MM.1S (cell line): ENCODE measurements around the gene AADAT.

ENCODE experiments used
- DNase-seq: peaks from one replicate; pipeline ENCODE4 v3.0.0-alpha.2; 2015
- H2AFZ ChIP-seq: fragments of 300-600 bp; sonication (generic); 2 replicates; pipeline ENCODE4 v1.6.0; 2016; ENCODE audit warnings: antibody characterized with exemption, low read length
- H3F3A ChIP-seq: fragments of 300-600 bp; sonication (generic); 2 replicates; pipeline ENCODE4 v1.6.1; 2016; ENCODE audit warnings: mild to moderate bottlenecking, antibody characterized with exemption, low read length, moderate library complexity, mixed read lengths; ENCODE audit not compliant: insufficient read depth
- H3K27ac ChIP-seq: fragments of 300-600 bp; sonication (generic); 2 replicates; pipeline ENCODE4 v1.5.1; 2016; ENCODE audit warnings: mild to moderate bottlenecking, low read length
- H3K27me3 ChIP-seq: fragments of 300-600 bp; sonication (generic); replicated peaks from 2 replicates; pipeline ENCODE4 v1.6.0; 2016; ENCODE audit warnings: low read length; ENCODE audit not compliant: insufficient read depth
- H3K36me3 ChIP-seq: fragments of 300-600 bp; sonication (generic); replicated peaks from 2 replicates; pipeline ENCODE4 v1.6.1; 2016; ENCODE audit warnings: mild to moderate bottlenecking, low read length, mixed read lengths; ENCODE audit not compliant: insufficient read depth
- H3K4me1 ChIP-seq: fragments of 300-600 bp; sonication (generic); 2 replicates; pipeline ENCODE4 v1.6.1; 2016; ENCODE audit warnings: low read length, mixed read lengths
- H3K4me2 ChIP-seq: fragments of 300-600 bp; sonication (generic); 2 replicates; pipeline ENCODE4 v1.6.0; 2016; ENCODE audit warnings: low read depth, low read length
- H3K4me3 ChIP-seq: fragments of 300-600 bp; sonication (generic); 2 replicates; pipeline ENCODE4 v1.5.1; 2016; ENCODE audit warnings: low read length, mixed read lengths
- H3K79me2 ChIP-seq: fragments of 300-600 bp; sonication (generic); 2 replicates; pipeline ENCODE4 v1.6.1; 2016; ENCODE audit warnings: mixed run types, low read length, mixed read lengths
- H3K9ac ChIP-seq: fragments of 300-600 bp; sonication (generic); 2 replicates; pipeline ENCODE4 v1.6.1; 2016; ENCODE audit warnings: low read length, mixed read lengths
- H3K9me2 ChIP-seq: fragments of 300-600 bp; sonication (generic); replicated peaks from 2 replicates; pipeline ENCODE4 v1.6.1; 2016; ENCODE audit warnings: mild to moderate bottlenecking, low read length, mixed read lengths; ENCODE audit not compliant: insufficient read depth
- H3K9me3 ChIP-seq: fragments of 300-600 bp; sonication (generic); replicated peaks from 2 replicates; pipeline ENCODE4 v1.6.1; 2016; ENCODE audit warnings: mild to moderate bottlenecking, low read length, mixed read lengths; ENCODE audit not compliant: insufficient read depth
- H4K20me1 ChIP-seq: fragments of 300-600 bp; sonication (generic); 2 replicates; pipeline ENCODE4 v1.6.1; 2016; ENCODE audit warnings: mild to moderate bottlenecking, low read length, moderate library complexity, mixed read lengths; ENCODE audit not compliant: insufficient read depth
- CTCF ChIP-seq: fragments of 300-600 bp; sonication (generic); IDR thresholded peaks from 2 replicates; pipeline ENCODE4 v1.5.1; 2016; ENCODE audit warnings: antibody characterized with exemption, low read length, mixed read lengths
- EZH2 ChIP-seq: fragments of 300-600 bp; sonication (generic); optimal IDR thresholded peaks from 2 replicates; pipeline ENCODE3; 2017; ENCODE audit warnings: low read depth, mild to moderate bottlenecking, antibody characterized with exemption, low read length, mixed read lengths
- EZH2phosphoT487 ChIP-seq: fragments of 300-600 bp; sonication (generic); IDR thresholded peaks from 2 replicates; pipeline ENCODE4 v1.6.1; 2018; ENCODE audit warnings: antibody characterized with exemption, low read length

AADAT gene

GRCh38 chr4:170087163-170087700 lies 2.5 kb downstream of the AADAT start:
- H3K9ac ChIP-seq, result no peak overlapping the region
- no peaks in the 10 kb centered on the region for H3F3A ChIP-seq
- no peaks in the 10 kb centered on the region for H3K9me3 ChIP-seq
- no peak overlapping the region for H3K27ac ChIP-seq
- H3K79me2 ChIP-seq, result no peaks in the 10 kb centered on the region
- H2AFZ ChIP-seq, result no peak overlapping the region
- no peak overlapping the region for H3K4me2 ChIP-seq
- no peak for TF ChIP-seq EZH2
- TF ChIP-seq EZH2phosphoT487, result no peak
- no peak for TF ChIP-seq CTCF
- H3K36me3 ChIP-seq, result no peaks in the 10 kb centered on the region
- no peaks in the 10 kb centered on the region for H4K20me1 ChIP-seq
- DNase-seq, result no peak
- H3K9me2 ChIP-seq, result no peaks in the 10 kb centered on the region
- no peaks in the 10 kb centered on the region for H3K4me1 ChIP-seq
- H3K4me3 ChIP-seq, result no peak overlapping the region
- no peaks in the 10 kb centered on the region for H3K27me3 ChIP-seq

GRCh38 chr4:170083541-170083940 lies 6.2 kb downstream of the AADAT start:
- Histone ChIP-seq H4K20me1 (no peaks in the 10 kb centered on the region), H3K9me3 (no peaks in the 10 kb centered on the region), H3K36me3 (no peaks in the 10 kb centered on the region), H3K9ac (no peak overlapping the region), H3K4me2 (no peak overlapping the region), H3K27me3 (no peaks in the 10 kb centered on the region), H3F3A (no peaks in the 10 kb centered on the region), H2AFZ (no peak overlapping the region), H3K9me2 (no peaks in the 10 kb centered on the region), H3K27ac (no peak overlapping the region), H3K4me1 (no peaks in the 10 kb centered on the region), H3K79me2 (no peaks in the 10 kb centered on the region), H3K4me3 (no peak overlapping the region)
- TF ChIP-seq EZH2phosphoT487 (no peak), EZH2 (no peak), CTCF (no peak)
- DNase-seq, result no peak

- Histone ChIP-seq H3K9me3 (no peaks in the 10 kb centered on the region), H3K27me3 (no peaks in the 10 kb centered on the region), H3K79me2 (no peaks in the 10 kb centered on the region), H3K9me2 (no peaks in the 10 kb centered on the region), H3K4me3 (no peak overlapping the region), H3K9ac (no peak overlapping the region), H3F3A (no peaks in the 10 kb centered on the region), H3K36me3 (no peaks in the 10 kb centered on the region), H3K27ac (no peak overlapping the region), H3K4me2 (no peak overlapping the region), H4K20me1 (no peaks in the 10 kb centered on the region), H3K4me1 (no peaks in the 10 kb centered on the region), H2AFZ (no peak overlapping the region)
- TF ChIP-seq CTCF (no peak), EZH2phosphoT487 (no peak), EZH2 (no peak)
- no peak for DNase-seq
Measured at GRCh38 chr4:170080496-170080895, 9.3 kb downstream of the AADAT start.
